ENCODE measurements around the gene HHLA2.
"Not testable (repeated sequence)": the region's sequence is repeated elsewhere in the genome, so short reads cannot be mapped to it uniquely, and the experiment has no call there.

DNA sequence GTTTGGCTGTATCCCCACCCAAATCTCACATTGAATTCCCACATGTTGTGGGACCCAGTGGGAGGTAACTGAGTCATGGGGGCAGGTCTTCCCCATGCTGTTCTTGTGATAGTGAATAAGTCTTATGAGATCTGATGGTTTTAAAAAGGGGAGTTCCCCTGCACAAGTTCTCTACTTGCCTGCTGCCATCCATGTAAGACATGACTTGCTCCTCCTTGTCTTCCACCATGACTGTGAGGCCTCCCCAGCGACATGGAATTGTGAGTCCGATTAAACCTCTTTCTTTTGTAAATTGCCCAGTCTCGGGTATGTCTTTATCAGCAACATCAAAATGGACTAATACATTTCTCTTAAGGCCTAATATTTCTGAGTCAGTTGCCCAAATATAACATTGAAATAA is 28.1 kb upstream of the HHLA2 start:
- TF ChIP-seq, protein P1, sequence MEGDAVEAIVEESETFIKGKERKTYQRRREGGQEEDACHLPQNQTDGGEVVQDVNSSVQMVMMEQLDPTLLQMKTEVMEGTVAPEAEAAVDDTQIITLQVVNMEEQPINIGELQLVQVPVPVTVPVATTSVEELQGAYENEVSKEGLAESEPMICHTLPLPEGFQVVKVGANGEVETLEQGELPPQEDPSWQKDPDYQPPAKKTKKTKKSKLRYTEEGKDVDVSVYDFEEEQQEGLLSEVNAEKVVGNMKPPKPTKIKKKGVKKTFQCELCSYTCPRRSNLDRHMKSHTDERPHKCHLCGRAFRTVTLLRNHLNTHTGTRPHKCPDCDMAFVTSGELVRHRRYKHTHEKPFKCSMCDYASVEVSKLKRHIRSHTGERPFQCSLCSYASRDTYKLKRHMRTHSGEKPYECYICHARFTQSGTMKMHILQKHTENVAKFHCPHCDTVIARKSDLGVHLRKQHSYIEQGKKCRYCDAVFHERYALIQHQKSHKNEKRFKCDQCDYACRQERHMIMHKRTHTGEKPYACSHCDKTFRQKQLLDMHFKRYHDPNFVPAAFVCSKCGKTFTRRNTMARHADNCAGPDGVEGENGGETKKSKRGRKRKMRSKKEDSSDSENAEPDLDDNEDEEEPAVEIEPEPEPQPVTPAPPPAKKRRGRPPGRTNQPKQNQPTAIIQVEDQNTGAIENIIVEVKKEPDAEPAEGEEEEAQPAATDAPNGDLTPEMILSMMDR (IDR thresholded peaks at IDR 0.05; ENCODE audit: low read length), result not testable (repeated sequence)
- TF ChIP-seq EZH2phosphoT487 (IDR thresholded peaks at IDR 0.05; ENCODE audit: low read length); EZH2 (optimal IDR thresholded peaks at IDR 0.05; ENCODE audit: low read depth, low read length): not testable (repeated sequence)

All from MM.1S (cell line).